Endothelial cell of umbilical vein (primary cell): ENCODE results near the gene TIPRL. TPM values are rescaled to one million over a fixed set of nuclear protein-coding genes. Genes with fewer than 3 reads are reported as not detected.

ENCODE experiments used
- BruUV-seq: library from RNA; stranded (reverse); fragments of 400-500 nt; replicated peaks from 2 replicates; lab custom pipeline; 2021; lab: Mats Ljungman, UMichigan
- CTCF ChIA-PET: fragments of 300-600, 350-600 bp; sonication (Branson Sonifier 250); formaldehyde crosslinking; loops from one replicate; lab custom pipeline; 2021; ENCODE audit warnings: antibody characterized with exemption, inconsistent platforms; lab: Charles Lee
- POLR2A ChIA-PET: fragments of 300-600, 350-600 bp; sonication (Branson Sonifier 250); formaldehyde crosslinking; loops from one replicate; lab custom pipeline; 2021; ENCODE audit warnings: antibody characterized with exemption, inconsistent platforms; lab: Charles Lee
- DNase-seq: peaks from one replicate; pipeline ENCODE4 v3.0.0-alpha.2; 2011; ENCODE audit warnings: low read depth, low spot score
- FAIRE-seq: peaks from 2 replicates; lab custom pipeline; 2011; peaks lifted over from hg19 to GRCh38; lab: Jason Lieb, UNC
- H2AFZ ChIP-seq: 2 replicates; pipeline ENCODE4 v1.6.0; 2012; ENCODE audit warnings: low read depth, low read length, control low read depth, inconsistent platforms
- H3K27ac ChIP-seq: 2 replicates; pipeline ENCODE4 v1.5.1; 2011; ENCODE audit warnings: low read depth, mild to moderate bottlenecking, control low read depth, low read length, moderate library complexity; ENCODE audit not compliant: insufficient read depth
- H3K27me3 ChIP-seq, 2 experiments: 2 replicates each; pipeline versions ENCODE4 v1.6.0 to v1.6.1; 2011; ENCODE audit warnings: low read length in 2 of 2, mixed read lengths in 1 of 2; ENCODE audit not compliant: control insufficient read depth in 2 of 2, insufficient read depth in 2 of 2
- H3K36me3 ChIP-seq, 2 experiments: 2 replicates in 1 of 2; 3 replicates in 1 of 2; pipeline ENCODE4 v1.5.1; 2011; ENCODE audit warnings: low read length in 2 of 2, mild to moderate bottlenecking in 1 of 2, moderate library complexity in 1 of 2; ENCODE audit not compliant: control insufficient read depth in 2 of 2, insufficient read depth in 2 of 2; ENCODE audit errors: extremely low read depth in 1 of 2
- H3K4me1 ChIP-seq: 3 replicates; pipeline ENCODE4 v1.5.1; 2011; ENCODE audit warnings: mild to moderate bottlenecking, low read length; ENCODE audit not compliant: control insufficient read depth, insufficient read depth; ENCODE audit errors: extremely low read depth
- H3K4me2 ChIP-seq: 2 replicates; pipeline ENCODE4 v1.6.1; 2011; ENCODE audit warnings: low read length, control low read depth, mixed read lengths; ENCODE audit not compliant: insufficient read depth
- H3K4me3 ChIP-seq, 3 experiments: fragments of 200-600 bp in 1 of 3; sonication (generic), shearing (Covaris generic) in 1 of 3; replicated peaks in 1 of 3; 2 replicates each; pipeline ENCODE4 v1.5.1; 2011 to 2016; ENCODE audit warnings: control low read depth in 3 of 3, low read length in 3 of 3, mild to moderate bottlenecking in 2 of 3, inconsistent platforms in 1 of 3, low read depth in 1 of 3, moderate library complexity in 1 of 3; ENCODE audit not compliant: insufficient read depth in 1 of 3
- H3K79me2 ChIP-seq: 2 replicates; pipeline ENCODE4 v1.6.0; 2012; ENCODE audit warnings: low read length, inconsistent platforms; ENCODE audit not compliant: control insufficient read depth, insufficient read depth
- H3K9ac ChIP-seq: replicated peaks from 2 replicates; pipeline ENCODE3; 2011; ENCODE audit warnings: low read length, control low read depth; ENCODE audit not compliant: insufficient read depth; ENCODE audit errors: extremely low read depth
- H3K9me1 ChIP-seq: replicated peaks from 3 replicates; pipeline ENCODE4 v1.6.0; 2011; ENCODE audit warnings: mild to moderate bottlenecking, low read length; ENCODE audit not compliant: control insufficient read depth, insufficient read depth; ENCODE audit errors: extremely low read depth
- H3K9me3 ChIP-seq: replicated peaks from 2 replicates; pipeline ENCODE4 v1.5.1; 2012; ENCODE audit warnings: low read length, inconsistent platforms; ENCODE audit not compliant: control insufficient read depth, insufficient read depth
- H4K20me1 ChIP-seq: replicated peaks from 2 replicates; pipeline ENCODE3; 2011; ENCODE audit warnings: mild to moderate bottlenecking, low read length; ENCODE audit not compliant: control insufficient read depth, insufficient read depth; ENCODE audit errors: extremely low read depth
- CTCF ChIP-seq, 2 donors: IDR thresholded peaks; 1 replicate in 1 of 2; 2 replicates in 1 of 2; pipeline ENCODE4 v1.5.1; 2011; ENCODE audit warnings: low read length in 2 of 2, mild to moderate bottlenecking in 2 of 2, moderate library complexity in 2 of 2, control low read depth in 1 of 2, inconsistent platforms in 1 of 2, low read depth in 1 of 2; ENCODE audit not compliant: insufficient read depth in 1 of 2; ENCODE audit errors: extremely low read depth in 1 of 2
- EZH2 ChIP-seq: IDR thresholded peaks from 2 replicates; pipeline ENCODE4 v1.6.1; 2012; ENCODE audit warnings: borderline replicate concordance, low read depth, mild to moderate bottlenecking, moderate library complexity, low read length, inconsistent platforms; ENCODE audit not compliant: severe bottlenecking
- FOS ChIP-seq: IDR thresholded peaks from 2 replicates; pipeline ENCODE4 v1.6.1; 2011; ENCODE audit warnings: mild to moderate bottlenecking, low read length, moderate library complexity, borderline replicate concordance; ENCODE audit not compliant: insufficient read depth
- GATA2 ChIP-seq: IDR thresholded peaks from 2 replicates; pipeline ENCODE4 v1.7.0; 2011; ENCODE audit warnings: low read depth, mild to moderate bottlenecking, moderate library complexity, mixed read lengths, low read length; ENCODE audit not compliant: insufficient read length, insufficient read depth
- JUN ChIP-seq: IDR thresholded peaks from 2 replicates; pipeline ENCODE4 v1.6.1; 2011; ENCODE audit warnings: borderline replicate concordance, low read depth; ENCODE audit not compliant: insufficient read length, insufficient read depth
- MAX ChIP-seq: IDR thresholded peaks from 2 replicates; pipeline ENCODE4 v1.6.1; 2011; ENCODE audit not compliant: insufficient read depth, insufficient read length
- MYC ChIP-seq: IDR thresholded peaks from one replicate; pipeline ENCODE4 v1.6.1; 2011; ENCODE audit warnings: mild to moderate bottlenecking, low read depth, low read length
- POLR2A ChIP-seq: IDR thresholded peaks from 2 replicates; pipeline ENCODE4 v1.6.1; 2012; ENCODE audit warnings: low read depth, mild to moderate bottlenecking, control low read depth, low read length
- POLR2AphosphoS5 ChIP-seq: IDR thresholded peaks from 2 replicates; pipeline ENCODE4 v1.6.1; 2012; ENCODE audit warnings: low read depth, mild to moderate bottlenecking, control low read depth, low read length, moderate library complexity; ENCODE audit not compliant: insufficient read depth
- dilution Hi-C: fragments of 300-500 bp; cut with MboI; formaldehyde crosslinking; loops from one replicate; pipeline ENCODE4 v1.15.0; 2019; ENCODE audit warnings: low sequenced_read_pairs; ENCODE audit not compliant: extremely low pct_ligation_motif_present
- intact Hi-C: fragments of 100-400 bp; cut with micrococcal nuclease; formaldehyde crosslinking; loops from one replicate; pipeline ENCODE4 v1.10.0; 2022
- polyA plus RNA-seq, 4 experiments: library from polyadenylated mRNA; depleted of rRNA in 3 of 4; stranded (reverse) in 3 of 4; unstranded in 1 of 4; fragments of >200 nt; gene quantifications; 2 replicates each; pipeline versions ENCODE4 v1.2.1 to v1.2.3, GENCODE V29; 2011 to 2012; ENCODE audit warnings: missing spikeins in 1 of 4
- total RNA-seq: library from RNA; stranded (reverse); gene quantifications from 2 replicates; pipeline ENCODE4 v1.2.3, GENCODE V29; 2021

TIPRL gene
- total and polyA plus RNA-seq, 2 donors (not counting 3 experiments of a cell fraction or from before 2014, with no cell fraction given), result 14.0 to 45.8 TPM

GRCh38 chr1:168138134-168138533 is 40.6 kb upstream of the TIPRL start:
- ChIA-PET POLR2A (no interaction called here), CTCF (interaction anchor here (0.7 to 1.7 kb wide), 4 partner anchors 9 to 89 kb away, joined by 3 to 5 read pairs (median 4); no protein-coding TSS in a partner anchor)
- Histone ChIP-seq H3K4me2 (no peak overlapping the region), H3K4me3 (no peak overlapping the region), H3K4me1 (peaks cover 19% of the 10 kb centered on the region), H4K20me1 (no peaks in the 10 kb centered on the region), H2AFZ (peak overlapping the region; percentile 95), H3K9ac (no peak overlapping the region), H3K27ac (no peak overlapping the region), H3K27me3 (no peaks in the 10 kb centered on the region), H3K9me3 (no peaks in the 10 kb centered on the region), H3K36me3 (no peaks in the 10 kb centered on the region), H3K9me1 (no peaks in the 10 kb centered on the region), H3K79me2 (peaks cover 6% of the 10 kb centered on the region)
- intact Hi-C loops, result loop anchor here (5.0 kb wide), 2 partner anchors 56 to 416 kb away; partner anchors contain the start of gene MPZL1
- FAIRE-seq, result no peak
- DNase-seq, result no peak
- BruUV-seq, result no TSS peak
- TF ChIP-seq MAX (no peak), CTCF (IDR thresholded peaks at IDR 0.05; ENCODE audit: extremely low read depth in 1 of 2, insufficient read depth in 1 of 2, low read depth in 1 of 2, low read length in 2 of 2) (no peak), POLR2A (no peak), POLR2AphosphoS5 (no peak), FOS (no peak), MYC (no peak), GATA2 (no peak), EZH2 (no peak), JUN (no peak)
- dilution Hi-C loops, result no loop called here
